Hepatocyte (in vitro differentiated cells): ENCODE data around the gene WDR33.

Source experiments
- CTCF ChIP-seq: fragments of 200-600 bp; sonication (generic); IDR thresholded peaks from 2 replicates; pipeline ENCODE4 v1.5.1; 2016; ENCODE audit warnings: antibody characterized with exemption, mild to moderate bottlenecking; ENCODE audit not compliant: poor library complexity
- EZH2 ChIP-seq: fragments of 200-600 bp; sonication (generic); IDR thresholded peaks from 2 replicates; pipeline ENCODE4 v1.6.1; 2016; ENCODE audit warnings: antibody characterized with exemption, mild to moderate bottlenecking, borderline replicate concordance
- EZH2phosphoT487 ChIP-seq: fragments of 200-600 bp; sonication (generic); IDR thresholded peaks from one replicate; pipeline ENCODE4 v1.6.1; 2018; ENCODE audit warnings: antibody characterized with exemption, mild to moderate bottlenecking, low read depth, moderate library complexity; ENCODE audit not compliant: unreplicated experiment, severe bottlenecking

DNA sequence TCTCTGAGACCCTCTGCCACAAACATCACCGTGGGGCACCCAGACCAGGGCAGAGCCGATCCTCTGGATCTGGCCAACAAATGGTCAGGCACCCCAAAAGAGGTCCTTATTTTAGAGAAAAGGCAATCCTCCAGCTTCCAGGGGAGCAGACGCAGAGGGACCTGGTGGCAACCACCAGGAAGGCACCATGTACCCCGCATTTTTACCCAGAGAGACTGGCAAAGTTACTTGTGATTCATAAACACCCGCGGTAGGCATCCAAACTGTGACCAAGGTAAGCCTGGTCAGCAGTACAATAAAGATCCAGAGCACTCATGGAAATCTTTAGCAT is 146.1 kb downstream of the WDR33 start:
- TF ChIP-seq CTCF: no peak
- TF ChIP-seq EZH2phosphoT487: no peak
- TF ChIP-seq EZH2: no peak
